ENCODE measurements around the gene SSBP2.

Gene SSBP2

GRCh38 chr5:81428861-81429260 lies 322.0 kb downstream of the SSBP2 start:
- no peak for TF ChIP-seq CTCF (IDR thresholded peaks at IDR 0.05; ENCODE audit: extremely low read depth, insufficient read depth, missing control alignments)
- in situ Hi-C loops (cut with MboI; ENCODE audit: low pct_unique_long_range_greater_than_20kb, low sequenced_read_pairs, unreplicated experiment), result loop anchor here (10.0 kb wide), 1 partner anchor 796 kb away; no protein-coding TSS in a partner anchor
- no peak for DNase-seq (ENCODE audit: low spot score)

- TF ChIP-seq CTCF (IDR thresholded peaks at IDR 0.05; ENCODE audit: extremely low read depth, insufficient read depth, missing control alignments), result no peak
- in situ Hi-C loops (cut with MboI; ENCODE audit: low pct_unique_long_range_greater_than_20kb, low sequenced_read_pairs, unreplicated experiment), result loop anchor here (10.0 kb wide), 1 partner anchor 796 kb away; no protein-coding TSS in a partner anchor
- no peak for DNase-seq (ENCODE audit: low spot score)
Measured at GRCh38 chr5:81428446-81428845, 322.5 kb downstream of the SSBP2 start.

GRCh38 chr5:81427566-81427965 lies 323.3 kb downstream of the SSBP2 start:
- TF ChIP-seq CTCF (IDR thresholded peaks at IDR 0.05; ENCODE audit: extremely low read depth, insufficient read depth, missing control alignments), result no peak
- DNase-seq (ENCODE audit: low spot score), result no peak
- in situ Hi-C loops (cut with MboI; ENCODE audit: low pct_unique_long_range_greater_than_20kb, low sequenced_read_pairs, unreplicated experiment), result loop anchor here (10.0 kb wide), 1 partner anchor 797 kb away; no protein-coding TSS in a partner anchor

- no peak for TF ChIP-seq CTCF (IDR thresholded peaks at IDR 0.05; ENCODE audit: extremely low read depth, insufficient read depth, missing control alignments)
- DNase-seq (ENCODE audit: low spot score), result no peak
- in situ Hi-C loops (cut with MboI; ENCODE audit: low pct_unique_long_range_greater_than_20kb, low sequenced_read_pairs, unreplicated experiment), result loop anchor here (10.0 kb wide), 1 partner anchor 798 kb away; no protein-coding TSS in a partner anchor
Measured at GRCh38 chr5:81426359-81427030, 324.4 kb downstream of the SSBP2 start.

GRCh38 chr5:81425569-81425968 lies 325.3 kb downstream of the SSBP2 start:
- peak; percentile 38 for TF ChIP-seq CTCF (IDR thresholded peaks at IDR 0.05; ENCODE audit: extremely low read depth, insufficient read depth, missing control alignments)
- in situ Hi-C loops (cut with MboI; ENCODE audit: low pct_unique_long_range_greater_than_20kb, low sequenced_read_pairs, unreplicated experiment), result loop anchor here (10.0 kb wide), 1 partner anchor 799 kb away; no protein-coding TSS in a partner anchor
- peak; percentile 42 for DNase-seq (ENCODE audit: low spot score)

- DNase-seq (ENCODE audit: low spot score), result no peak
- no peak for TF ChIP-seq CTCF (IDR thresholded peaks at IDR 0.05; ENCODE audit: extremely low read depth, insufficient read depth, missing control alignments)
- in situ Hi-C loops (cut with MboI; ENCODE audit: low pct_unique_long_range_greater_than_20kb, low sequenced_read_pairs, unreplicated experiment), result loop anchor here (10.0 kb wide), 1 partner anchor 800 kb away; no protein-coding TSS in a partner anchor
Measured at GRCh38 chr5:81424728-81425127, 326.2 kb downstream of the SSBP2 start.
